Measurements from ENCODE around the gene NUDT8. TPM values are rescaled to one million over a fixed set of nuclear protein-coding genes. Genes with fewer than 3 reads are reported as not detected.

NUDT8 gene
- total RNA-seq, 1 donor from 2014 or later = 22.2 TPM

- Mint-ChIP-seq H3K9me3 (no peaks in the 10 kb centered on the region), H3K27ac (no peak overlapping the region), H3K36me3 (ENCODE audit: low read depth) (no peaks in the 10 kb centered on the region), H3K27me3 (ENCODE audit: low read depth) (no peaks in the 10 kb centered on the region), H3K4me1 (ENCODE audit: low read depth) (peaks cover 12% of the 10 kb centered on the region), H3K4me3 (ENCODE audit: low read depth) (no peak overlapping the region)
- intact Hi-C loops (cut with micrococcal nuclease) = loop anchor here (5.0 kb wide), 1 partner anchor 127 kb away; the partner anchor contains the start of genes CDK2AP2 and PITPNM1
- no peak for DNase-seq (ENCODE audit: low spot score)
These were observed 4.9 kb upstream of the NUDT8 start for GRCh38 chr11:67634366-67635230.

- Mint-ChIP-seq H3K36me3 (ENCODE audit: low read depth) (no peaks in the 10 kb centered on the region), H3K4me1 (ENCODE audit: low read depth) (peaks cover 12% of the 10 kb centered on the region), H3K27ac (no peak overlapping the region), H3K4me3 (ENCODE audit: low read depth) (no peak overlapping the region), H3K9me3 (no peaks in the 10 kb centered on the region), H3K27me3 (ENCODE audit: low read depth) (no peaks in the 10 kb centered on the region)
- no peak for DNase-seq (ENCODE audit: low spot score)
- intact Hi-C loops (cut with micrococcal nuclease) = loop anchor here (5.0 kb wide), 1 partner anchor 127 kb away; the partner anchor contains the start of genes CDK2AP2 and PITPNM1
These were observed 4.1 kb upstream of the NUDT8 start for GRCh38 chr11:67633758-67634365.

GRCh38 chr11:67632982-67633755 is 3.4 kb upstream of the NUDT8 start:
- Mint-ChIP-seq H3K27me3 (ENCODE audit: low read depth) (no peaks in the 10 kb centered on the region), H3K4me3 (ENCODE audit: low read depth) (no peak overlapping the region), H3K4me1 (ENCODE audit: low read depth) (peaks cover 15% of the 10 kb centered on the region), H3K36me3 (ENCODE audit: low read depth) (no peaks in the 10 kb centered on the region), H3K9me3 (no peaks in the 10 kb centered on the region), H3K27ac (no peak overlapping the region)
- intact Hi-C loops (cut with micrococcal nuclease) = loop anchor here (5.0 kb wide), 1 partner anchor 126 kb away; the partner anchor contains the start of genes CDK2AP2 and PITPNM1
- DNase-seq (ENCODE audit: low spot score) = no peak

- Mint-ChIP-seq H3K4me1 (ENCODE audit: low read depth) (peaks cover 14% of the 10 kb centered on the region), H3K27ac (no peak overlapping the region), H3K36me3 (ENCODE audit: low read depth) (no peaks in the 10 kb centered on the region), H3K27me3 (ENCODE audit: low read depth) (no peaks in the 10 kb centered on the region), H3K4me3 (ENCODE audit: low read depth) (peak overlapping the region; percentile 62), H3K9me3 (no peaks in the 10 kb centered on the region)
- intact Hi-C loops (cut with micrococcal nuclease) = loop anchor here (5.0 kb wide), 1 partner anchor 125 kb away; the partner anchor contains the start of genes CDK2AP2 and PITPNM1
- no peak for DNase-seq (ENCODE audit: low spot score)
These were observed 2.6 kb upstream of the NUDT8 start for GRCh38 chr11:67632175-67632981.

- H3K27me3 Mint-ChIP-seq (ENCODE audit: low read depth) = no peaks in the 10 kb centered on the region
- no peak overlapping the region for H3K27ac Mint-ChIP-seq
- peaks cover 11% of the 10 kb centered on the region for H3K4me1 Mint-ChIP-seq (ENCODE audit: low read depth)
- intact Hi-C loops (cut with micrococcal nuclease) = loop anchor here (2.0 to 5.0 kb wide), 2 partner anchors 125 to 173 kb away; partner anchors contain the start of genes CDK2AP2 and PITPNM1
- H3K4me3 Mint-ChIP-seq (ENCODE audit: low read depth) = peak overlapping the region; percentile 62
- no peak for DNase-seq (ENCODE audit: low spot score)
- no peaks in the 10 kb centered on the region for H3K36me3 Mint-ChIP-seq (ENCODE audit: low read depth)
- H3K9me3 Mint-ChIP-seq = no peaks in the 10 kb centered on the region
These were observed 2.1 kb upstream of the NUDT8 start for GRCh38 chr11:67631853-67632174.

- Mint-ChIP-seq H3K27ac (no peak overlapping the region), H3K4me1 (ENCODE audit: low read depth) (peaks cover 9% of the 10 kb centered on the region), H3K9me3 (no peaks in the 10 kb centered on the region), H3K36me3 (ENCODE audit: low read depth) (no peaks in the 10 kb centered on the region), H3K4me3 (ENCODE audit: low read depth) (no peak overlapping the region), H3K27me3 (ENCODE audit: low read depth) (no peaks in the 10 kb centered on the region)
- intact Hi-C loops (cut with micrococcal nuclease) = loop anchor here (2.0 to 5.0 kb wide), 2 partner anchors 124 to 173 kb away; partner anchors contain the start of genes CDK2AP2 and PITPNM1
- DNase-seq (ENCODE audit: low spot score) = no peak
These were observed 1.7 kb upstream of the NUDT8 start for GRCh38 chr11:67631411-67631810.

GRCh38 chr11:67630943-67631331 is 1.2 kb upstream of the NUDT8 start:
- intact Hi-C loops (cut with micrococcal nuclease) = loop anchor here (2.0 to 5.0 kb wide), 2 partner anchors 124 to 174 kb away; partner anchors contain the start of genes CDK2AP2 and PITPNM1
- DNase-seq (ENCODE audit: low spot score) = no peak
- H3K27me3 Mint-ChIP-seq (ENCODE audit: low read depth) = no peaks in the 10 kb centered on the region
- peak overlapping the region; percentile 85 for H3K4me3 Mint-ChIP-seq (ENCODE audit: low read depth)
- H3K36me3 Mint-ChIP-seq (ENCODE audit: low read depth) = no peaks in the 10 kb centered on the region
- peak overlapping the region; percentile 74 for H3K27ac Mint-ChIP-seq
- H3K9me3 Mint-ChIP-seq = no peaks in the 10 kb centered on the region
- peaks cover 9% of the 10 kb centered on the region for H3K4me1 Mint-ChIP-seq (ENCODE audit: low read depth)

GRCh38 chr11:67630228-67630942 is 648 bp upstream of the NUDT8 start:
- H3K27ac Mint-ChIP-seq = peak overlapping the region; percentile 93
- intact Hi-C loops (cut with micrococcal nuclease) = loop anchor here (2.0 to 5.0 kb wide), 2 partner anchors 123 to 174 kb away; partner anchors contain the start of genes CDK2AP2 and PITPNM1
- H3K4me3 Mint-ChIP-seq (ENCODE audit: low read depth) = peak overlapping the region; percentile 85
- H3K9me3 Mint-ChIP-seq = no peaks in the 10 kb centered on the region
- no peaks in the 10 kb centered on the region for H3K36me3 Mint-ChIP-seq (ENCODE audit: low read depth)
- peak; percentile 95 for DNase-seq (ENCODE audit: low spot score)
- peaks cover 9% of the 10 kb centered on the region for H3K4me1 Mint-ChIP-seq (ENCODE audit: low read depth)
- H3K27me3 Mint-ChIP-seq (ENCODE audit: low read depth) = no peaks in the 10 kb centered on the region

- Mint-ChIP-seq H3K4me3 (ENCODE audit: low read depth) (peak overlapping the region; percentile 69), H3K27ac (peak overlapping the region; percentile 33), H3K4me1 (ENCODE audit: low read depth) (peaks cover 9% of the 10 kb centered on the region), H3K36me3 (ENCODE audit: low read depth) (no peaks in the 10 kb centered on the region), H3K9me3 (no peaks in the 10 kb centered on the region), H3K27me3 (ENCODE audit: low read depth) (no peaks in the 10 kb centered on the region)
- no peak for DNase-seq (ENCODE audit: low spot score)
- intact Hi-C loops (cut with micrococcal nuclease) = loop anchor here (1.0 to 2.0 kb wide), 2 partner anchors 15 to 22 kb away; partner anchors contain the start of gene NDUFV1
These were observed 889 bp downstream of the NUDT8 start for GRCh38 chr11:67628710-67629385.

- Mint-ChIP-seq H3K36me3 (ENCODE audit: low read depth) (no peaks in the 10 kb centered on the region), H3K27me3 (ENCODE audit: low read depth) (no peaks in the 10 kb centered on the region), H3K9me3 (no peaks in the 10 kb centered on the region), H3K4me1 (ENCODE audit: low read depth) (peaks cover 9% of the 10 kb centered on the region), H3K27ac (no peak overlapping the region), H3K4me3 (ENCODE audit: low read depth) (peak overlapping the region; percentile 37)
- intact Hi-C loops (cut with micrococcal nuclease) = loop anchor here (2.0 kb wide), 1 partner anchor 21 kb away; the partner anchor contains the start of gene NDUFV1
- no peak for DNase-seq (ENCODE audit: low spot score)
These were observed 1.7 kb downstream of the NUDT8 start for GRCh38 chr11:67627812-67628624.
